Glutamatergic neuron (in vitro differentiated cells): Measurements from ENCODE around the gene C10orf71. TPM values are rescaled to one million over a fixed set of nuclear protein-coding genes. Genes with fewer than 3 reads are reported as not detected.

Experiments
- DNase-seq: peaks from one replicate; pipeline ENCODE4 v3.0.0; 2022
- H3K27ac Mint-ChIP-seq: one replicate; pipeline ENCODE4 v1.8.0; 2020; ENCODE audit warnings: mild to moderate bottlenecking, mixed read lengths, inconsistent platforms; ENCODE audit not compliant: unreplicated experiment
- H3K27me3 Mint-ChIP-seq: one replicate; pipeline ENCODE4 v1.8.0; 2020; ENCODE audit warnings: mild to moderate bottlenecking, moderate library complexity, mixed read lengths, inconsistent platforms; ENCODE audit not compliant: unreplicated experiment
- H3K36me3 Mint-ChIP-seq: one replicate; pipeline ENCODE4 v1.8.0; 2020; ENCODE audit warnings: mild to moderate bottlenecking, mixed read lengths, inconsistent platforms; ENCODE audit not compliant: unreplicated experiment
- H3K4me1 Mint-ChIP-seq: one replicate; pipeline ENCODE4 v1.8.0; 2020; ENCODE audit warnings: mild to moderate bottlenecking, low read depth, mixed read lengths, inconsistent platforms; ENCODE audit not compliant: unreplicated experiment
- H3K4me3 Mint-ChIP-seq: one replicate; pipeline ENCODE4 v1.8.0; 2020; ENCODE audit warnings: mild to moderate bottlenecking, mixed read lengths, inconsistent platforms; ENCODE audit not compliant: unreplicated experiment
- H3K9me3 Mint-ChIP-seq: one replicate; pipeline ENCODE4 v1.8.0; 2020; ENCODE audit warnings: mild to moderate bottlenecking, moderate library complexity, mixed read lengths, inconsistent platforms; ENCODE audit not compliant: unreplicated experiment
- total RNA-seq: library from RNA; stranded (reverse); fragmentation: NEBNext Ultra II Directional; extraction: Animal tissue kit (Norgen Biotek cat#: 25700); gene quantifications from one replicate; pipeline ENCODE4 v1.2.1, GENCODE V29; 2021; ENCODE audit not compliant: unreplicated experiment
- TF ChIP-seq, protein P1 (sequence below): fragments of 200-600 bp; sonication (generic); IDR thresholded peaks from one replicate; pipeline ENCODE4 v1.5.0; 2021; ENCODE audit not compliant: partially characterized antibody, unreplicated experiment

Gene C10orf71
- total RNA-seq, 1 donor from 2014 or later = 0.12 TPM

DNA sequence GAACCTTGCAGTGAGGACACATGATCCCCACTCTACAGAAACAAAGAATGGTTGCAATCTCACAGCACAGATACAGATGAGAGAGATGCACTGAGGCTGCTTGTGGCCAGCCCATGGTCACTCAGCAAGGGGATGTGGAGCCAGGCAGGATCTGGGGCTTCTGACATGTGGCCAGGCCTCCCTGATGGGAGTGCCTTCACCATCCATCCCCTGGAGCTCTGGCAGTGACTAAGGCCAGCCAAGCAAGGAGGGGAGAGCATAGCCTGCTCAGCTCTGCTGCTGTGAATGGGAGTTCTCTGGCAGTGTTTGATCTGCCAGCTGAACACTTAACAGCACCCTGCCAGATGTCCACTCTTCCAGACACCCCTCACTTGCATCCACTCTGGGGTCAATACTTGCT lies 19.8 kb downstream of the C10orf71 start:
- Mint-ChIP-seq H3K4me3 (no peak overlapping the region), H3K27me3 (no peaks in the 10 kb centered on the region), H3K36me3 (no peaks in the 10 kb centered on the region), H3K27ac (no peak overlapping the region), H3K4me1 (peaks cover 3% of the 10 kb centered on the region), H3K9me3 (no peaks in the 10 kb centered on the region)
- TF ChIP-seq, protein P1, sequence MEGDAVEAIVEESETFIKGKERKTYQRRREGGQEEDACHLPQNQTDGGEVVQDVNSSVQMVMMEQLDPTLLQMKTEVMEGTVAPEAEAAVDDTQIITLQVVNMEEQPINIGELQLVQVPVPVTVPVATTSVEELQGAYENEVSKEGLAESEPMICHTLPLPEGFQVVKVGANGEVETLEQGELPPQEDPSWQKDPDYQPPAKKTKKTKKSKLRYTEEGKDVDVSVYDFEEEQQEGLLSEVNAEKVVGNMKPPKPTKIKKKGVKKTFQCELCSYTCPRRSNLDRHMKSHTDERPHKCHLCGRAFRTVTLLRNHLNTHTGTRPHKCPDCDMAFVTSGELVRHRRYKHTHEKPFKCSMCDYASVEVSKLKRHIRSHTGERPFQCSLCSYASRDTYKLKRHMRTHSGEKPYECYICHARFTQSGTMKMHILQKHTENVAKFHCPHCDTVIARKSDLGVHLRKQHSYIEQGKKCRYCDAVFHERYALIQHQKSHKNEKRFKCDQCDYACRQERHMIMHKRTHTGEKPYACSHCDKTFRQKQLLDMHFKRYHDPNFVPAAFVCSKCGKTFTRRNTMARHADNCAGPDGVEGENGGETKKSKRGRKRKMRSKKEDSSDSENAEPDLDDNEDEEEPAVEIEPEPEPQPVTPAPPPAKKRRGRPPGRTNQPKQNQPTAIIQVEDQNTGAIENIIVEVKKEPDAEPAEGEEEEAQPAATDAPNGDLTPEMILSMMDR = no peak
- no peak for DNase-seq

DNA sequence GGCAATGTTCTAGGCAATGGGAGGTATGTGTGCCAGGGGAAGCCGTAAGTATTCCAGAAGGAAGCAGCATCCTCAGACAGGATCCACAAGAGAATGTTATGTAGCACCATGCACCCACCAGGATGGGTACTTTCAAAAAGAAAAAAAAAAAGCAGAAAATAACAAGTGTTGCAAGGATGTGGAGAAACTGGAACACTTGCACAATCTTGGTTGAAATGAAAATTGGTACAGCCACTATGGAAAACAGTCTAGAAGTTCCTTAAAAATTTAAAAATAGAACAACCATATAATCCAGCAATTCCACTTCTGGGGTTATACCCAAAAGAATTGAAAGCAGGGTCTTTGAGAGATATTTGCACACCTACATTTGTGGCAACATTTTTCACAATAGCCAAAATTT lies 20.2 kb downstream of the C10orf71 start:
- H3K9me3 Mint-ChIP-seq = no peaks in the 10 kb centered on the region
- no peak overlapping the region for H3K4me3 Mint-ChIP-seq
- no peak overlapping the region for H3K27ac Mint-ChIP-seq
- no peaks in the 10 kb centered on the region for H3K27me3 Mint-ChIP-seq
- TF ChIP-seq, protein P1 = no peak
- no peaks in the 10 kb centered on the region for H3K36me3 Mint-ChIP-seq
- H3K4me1 Mint-ChIP-seq = peaks cover 3% of the 10 kb centered on the region
- no peak for DNase-seq

DNA sequence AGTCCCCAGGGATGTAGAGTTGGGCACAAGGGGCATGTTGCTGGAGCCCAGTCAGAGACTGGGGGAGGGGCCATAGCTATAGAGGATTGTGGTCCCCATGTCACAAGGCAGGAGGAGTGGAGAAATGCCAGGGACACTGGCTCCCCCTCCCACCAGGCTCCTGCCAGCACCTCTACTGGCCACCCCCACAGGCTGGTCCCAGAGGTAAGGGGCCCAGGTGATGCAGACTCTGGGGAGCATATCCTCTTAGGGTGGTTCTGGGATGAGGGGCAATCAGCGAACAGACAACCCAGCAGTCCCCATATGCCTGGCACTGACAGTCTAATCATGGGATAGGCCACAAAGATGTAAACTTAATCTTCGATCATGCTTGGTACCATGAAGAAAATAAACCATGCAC lies 21.2 kb downstream of the C10orf71 start:
- TF ChIP-seq, protein P1 = no peak
- no peak overlapping the region for H3K4me3 Mint-ChIP-seq
- no peaks in the 10 kb centered on the region for H3K9me3 Mint-ChIP-seq
- no peaks in the 10 kb centered on the region for H3K36me3 Mint-ChIP-seq
- no peak overlapping the region for H3K27ac Mint-ChIP-seq
- H3K4me1 Mint-ChIP-seq = peaks cover 3% of the 10 kb centered on the region
- no peaks in the 10 kb centered on the region for H3K27me3 Mint-ChIP-seq
- no peak for DNase-seq

DNA sequence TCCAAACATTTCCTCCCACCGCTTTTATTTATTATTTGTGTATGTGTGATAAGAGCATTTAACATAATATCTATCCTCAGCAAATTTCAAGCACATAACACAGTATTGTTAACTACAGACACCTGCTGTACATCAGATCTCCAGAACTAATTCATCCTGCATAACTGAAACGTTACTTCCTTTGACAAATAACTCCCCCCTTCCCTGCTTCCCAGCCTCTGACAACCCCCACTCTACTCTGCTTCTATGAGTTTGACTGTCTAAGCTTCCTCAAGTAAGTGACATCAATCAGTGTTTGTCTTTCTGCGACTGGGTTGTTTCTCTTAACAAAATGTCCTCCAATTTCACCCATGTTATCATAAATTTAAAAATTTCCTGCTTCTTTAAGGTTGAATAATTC lies 22.1 kb downstream of the C10orf71 start:
- H3K27ac Mint-ChIP-seq = no peak overlapping the region
- no peaks in the 10 kb centered on the region for H3K36me3 Mint-ChIP-seq
- H3K4me3 Mint-ChIP-seq = no peak overlapping the region

DNA sequence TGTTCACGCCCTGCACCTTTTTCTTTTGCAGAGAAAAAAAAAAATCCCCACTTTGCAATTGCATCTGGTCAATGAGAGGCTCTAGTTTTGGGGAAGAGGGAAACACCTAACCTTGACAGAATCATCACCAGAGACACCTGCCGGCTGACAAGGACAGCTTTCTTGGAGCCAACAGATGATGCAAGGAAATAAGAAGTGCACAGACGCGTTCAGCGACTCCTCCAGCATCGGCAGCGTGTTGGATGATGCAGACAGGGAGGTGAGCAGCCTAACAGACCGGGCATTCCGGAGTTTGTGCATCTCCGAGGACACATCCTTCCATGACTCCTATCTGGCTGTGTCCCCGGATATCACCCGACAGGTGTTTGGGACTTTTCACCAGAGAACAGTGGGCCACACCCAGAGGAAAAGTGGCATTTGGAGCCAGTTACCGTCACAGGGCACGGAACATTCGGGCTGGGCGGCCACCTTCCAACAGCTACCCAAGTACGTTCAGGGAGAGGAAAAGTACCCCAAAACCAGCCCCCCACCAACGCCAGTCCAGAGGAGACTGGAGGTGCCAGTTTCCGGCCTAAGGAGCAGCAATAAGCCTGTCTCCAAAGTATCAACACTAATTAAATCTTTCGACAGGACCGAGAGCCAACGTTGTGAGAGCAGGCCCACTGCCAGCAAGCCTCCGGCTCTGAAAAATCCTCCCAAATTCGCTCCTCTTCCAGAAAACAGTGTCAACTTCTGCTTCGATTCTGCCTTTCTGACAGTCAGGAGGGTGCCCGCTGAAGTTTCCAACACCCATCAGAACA lies 23.6 kb downstream of the C10orf71 start:
- DNase-seq = no peak
- H3K9me3 Mint-ChIP-seq = peaks cover 2% of the 10 kb centered on the region
- TF ChIP-seq, protein P1 = no peak
- peaks cover 3% of the 10 kb centered on the region for H3K4me1 Mint-ChIP-seq
- H3K27ac Mint-ChIP-seq = no peak overlapping the region
- H3K4me3 Mint-ChIP-seq = no peak overlapping the region
- H3K27me3 Mint-ChIP-seq = peaks cover 2% of the 10 kb centered on the region
- no peaks in the 10 kb centered on the region for H3K36me3 Mint-ChIP-seq

More for the DNA sequence above, 22.1 kb downstream of the C10orf71 start:
- Mint-ChIP-seq H3K9me3 (no peaks in the 10 kb centered on the region), H3K27me3 (no peaks in the 10 kb centered on the region), H3K4me1 (peaks cover 3% of the 10 kb centered on the region)
- TF ChIP-seq, protein P1 = no peak
- no peak for DNase-seq
